ENCODE results near the gene YIPF5.

Gene YIPF5

GRCh38 chr5:144170276-144171024 lies at the start of gene YIPF5, which contains the start of gene KCTD16:
Gene YIPF5, minus strand, starts transcription at chr5:144170659. Its CDS starts 704 bp downstream, at chr5:144169955.
Gene KCTD16, plus strand, starts transcription at chr5:144170873.
- DNase-seq: peak; percentile 96

- DNase-seq: no peak
Measured at GRCh38 chr5:144219869-144220268, 49.4 kb upstream of the YIPF5 start.

- no peak for DNase-seq
Measured at GRCh38 chr5:144210655-144211054, 40.2 kb upstream of the YIPF5 start.

DNA sequence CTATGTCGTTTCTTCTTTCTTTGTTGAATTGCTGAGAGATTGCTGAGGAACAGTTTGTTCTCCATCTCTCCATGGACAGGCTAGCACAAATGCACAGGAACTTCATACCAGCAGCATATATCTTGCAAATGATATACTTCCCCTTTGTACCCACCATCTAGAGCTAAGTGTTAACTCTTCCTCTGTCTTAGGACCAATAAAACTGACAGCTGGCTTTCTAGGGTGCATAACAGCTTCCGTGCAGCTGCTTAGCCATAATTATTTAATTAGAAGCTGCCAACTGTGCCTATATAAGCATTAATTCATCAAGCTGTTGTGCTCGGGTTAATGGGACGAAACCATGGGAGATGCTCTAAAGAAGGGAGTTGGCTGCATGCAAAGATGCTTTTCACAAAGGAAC lies 38.9 kb upstream of the YIPF5 start:
- no peak for DNase-seq

DNA sequence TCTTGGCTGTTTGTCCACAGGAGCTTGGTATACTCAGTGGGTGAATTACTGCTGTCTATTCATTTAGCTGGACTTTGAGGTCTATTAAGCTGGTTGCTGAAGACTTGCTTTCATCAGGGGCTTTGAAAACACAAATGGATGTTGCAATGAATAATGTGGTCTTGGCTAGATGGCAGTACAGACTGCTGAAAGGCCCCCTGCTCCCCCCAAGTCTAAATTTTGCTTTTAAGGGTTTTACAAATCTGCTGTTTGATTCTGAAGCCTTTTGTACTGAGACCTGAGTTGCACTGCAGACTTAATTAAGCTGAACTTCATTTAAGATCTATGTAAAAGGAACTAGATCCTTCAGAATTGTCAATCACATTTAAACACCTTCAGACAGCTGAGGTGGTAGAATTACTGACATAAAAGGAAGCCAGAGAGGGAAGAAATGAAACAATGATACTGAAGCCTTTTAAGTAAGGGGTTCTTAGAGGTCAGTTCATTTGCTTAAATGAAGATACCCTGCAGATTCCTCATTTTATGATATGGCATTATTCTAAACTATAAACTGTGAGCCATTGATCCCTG lies 37.5 kb upstream of the YIPF5 start:
- no peak for DNase-seq

GRCh38 chr5:144206141-144206540 lies 35.7 kb upstream of the YIPF5 start:
- no peak for DNase-seq

GRCh38 chr5:144205141-144205551 lies 34.7 kb upstream of the YIPF5 start:
- no peak for DNase-seq

DNA sequence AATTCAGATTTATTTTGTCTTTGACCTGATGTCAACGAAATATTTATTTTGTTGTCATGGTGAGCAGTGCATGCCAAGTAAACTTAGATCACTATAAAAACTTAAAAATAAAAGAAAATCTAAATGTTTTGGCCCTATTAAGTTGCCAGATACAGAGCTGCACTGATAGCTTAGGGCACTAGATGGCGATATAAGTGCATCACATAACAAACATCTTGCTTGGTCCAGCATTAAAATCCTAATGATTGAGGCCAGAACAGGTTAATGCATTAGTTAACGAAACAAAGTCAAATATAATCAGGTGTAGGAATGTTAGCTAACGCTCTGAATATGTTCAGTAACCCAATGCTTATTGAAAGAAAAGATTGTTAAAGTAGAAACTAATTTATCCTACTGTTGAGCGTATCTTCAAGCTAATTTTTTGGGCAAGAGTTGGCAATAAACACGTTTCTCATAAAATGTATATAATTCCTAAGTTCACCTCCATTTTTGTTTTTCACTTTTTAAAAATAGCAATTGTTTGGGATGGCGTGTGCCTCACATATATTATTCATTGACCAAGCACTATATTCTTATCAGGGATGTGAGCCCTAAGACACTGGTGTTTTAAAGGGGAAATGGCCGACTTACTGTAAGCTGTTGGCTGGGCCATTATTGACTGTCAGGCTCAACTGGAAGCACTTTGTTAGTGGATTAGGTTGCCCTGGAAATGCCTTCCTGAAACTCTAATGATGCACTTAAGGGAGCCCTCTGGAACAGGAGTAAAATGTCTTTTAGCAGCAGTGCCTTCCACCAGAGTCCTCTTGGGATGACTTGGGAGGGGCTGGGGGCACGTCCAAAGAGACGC lies 33.5 kb upstream of the YIPF5 start:
- DNase-seq: no peak

DNA sequence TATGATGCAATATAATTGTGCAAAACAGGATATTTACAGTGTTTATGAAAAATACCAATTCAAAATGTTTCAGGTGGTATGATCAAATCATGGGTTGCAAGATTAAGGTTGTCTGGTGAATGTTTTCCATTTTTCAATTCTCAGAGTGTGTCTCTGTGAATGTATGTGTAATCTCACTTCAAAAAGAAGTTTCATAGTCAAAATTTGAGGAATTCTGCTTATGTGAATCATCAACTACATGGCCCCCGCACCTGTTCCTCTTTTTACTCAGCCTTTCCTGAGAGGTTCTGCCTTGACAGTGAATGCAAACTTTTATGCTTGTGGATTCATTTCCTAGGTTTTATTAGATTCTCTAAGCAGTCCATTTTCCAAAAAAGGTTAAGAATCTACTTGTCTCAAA lies 32.3 kb upstream of the YIPF5 start:
- DNase-seq: no peak

DNA sequence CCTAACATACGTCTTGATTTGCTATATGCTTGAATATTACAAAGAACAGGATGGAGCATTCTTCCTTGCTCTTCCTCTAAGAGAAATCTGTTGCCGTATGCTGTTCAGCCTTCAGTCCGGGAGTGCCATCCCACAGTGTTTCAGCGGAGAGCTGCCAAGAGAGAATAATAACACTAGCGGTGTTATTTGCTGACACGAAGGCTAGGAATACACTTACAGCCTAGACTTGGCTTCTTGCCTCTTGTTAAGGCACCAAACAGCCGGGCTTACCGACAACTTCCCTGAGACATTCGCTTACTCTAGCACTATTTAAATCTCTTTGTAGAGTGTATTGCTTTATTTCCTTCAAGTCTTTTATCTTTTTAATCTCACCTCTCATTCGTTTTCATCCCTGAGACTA lies 31.6 kb upstream of the YIPF5 start:
- DNase-seq: no peak

GRCh38 chr5:144201588-144201987 lies 31.1 kb upstream of the YIPF5 start:
- no peak for DNase-seq

- no peak for DNase-seq
Measured at GRCh38 chr5:144198386-144198785, 27.9 kb upstream of the YIPF5 start.

DNA sequence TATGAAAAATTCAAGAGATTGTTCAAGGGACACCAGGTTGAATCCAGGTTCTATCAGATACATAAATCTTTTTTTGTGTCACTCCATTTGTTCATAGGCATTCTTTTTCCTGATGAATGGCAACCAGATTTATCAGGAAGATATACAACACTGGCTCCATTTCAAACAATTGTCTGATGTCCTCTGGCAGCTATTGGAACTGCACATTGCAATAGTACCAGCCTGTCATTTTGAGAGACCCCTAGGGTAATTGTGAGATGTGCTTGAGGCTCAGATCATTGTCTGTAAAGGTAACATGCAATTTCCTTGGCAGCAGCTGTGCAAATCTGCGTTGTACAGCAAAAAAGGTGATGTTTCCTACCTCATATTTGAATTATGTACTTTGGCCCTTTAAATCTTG lies 26.2 kb upstream of the YIPF5 start:
- DNase-seq: no peak

DNA sequence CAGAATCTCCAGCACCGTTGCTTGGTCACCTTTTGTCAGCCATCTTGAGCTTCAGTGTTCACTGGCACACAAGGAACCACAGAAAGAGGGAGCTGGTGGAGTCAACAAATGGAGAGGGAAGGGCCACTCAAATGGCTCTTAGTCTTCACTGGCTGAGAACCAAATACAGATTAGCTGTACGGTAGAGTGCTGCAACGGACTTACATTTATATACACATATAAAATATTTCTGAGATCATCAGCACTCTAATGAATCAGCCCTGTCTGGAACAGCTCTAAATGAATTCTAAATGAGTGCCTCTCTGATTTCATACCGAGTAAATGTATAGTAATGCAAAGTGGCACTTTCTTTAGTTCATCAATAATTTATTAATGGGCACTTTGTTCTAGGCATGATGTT lies 25.0 kb upstream of the YIPF5 start:
- no peak for DNase-seq

- DNase-seq: no peak
Measured at GRCh38 chr5:144194144-144194543, 23.7 kb upstream of the YIPF5 start.

DNA sequence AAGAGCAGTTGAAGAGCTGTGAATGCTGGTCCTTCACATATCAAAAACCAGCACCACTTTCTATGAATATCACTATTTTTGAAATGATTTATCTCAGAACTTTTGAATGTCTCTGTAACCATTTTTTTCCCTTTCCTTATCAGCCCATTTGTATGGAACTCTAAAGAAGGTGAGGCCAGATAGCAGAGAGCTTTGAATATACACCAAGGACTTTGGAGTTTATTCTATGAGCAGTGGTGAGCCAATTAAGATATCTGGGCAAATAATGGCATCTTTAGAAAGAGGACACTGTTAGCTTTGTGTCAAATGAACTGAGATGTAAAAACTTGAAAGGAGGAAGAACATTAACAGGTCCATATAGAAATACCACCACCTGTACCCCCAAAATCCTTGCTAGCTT lies 22.2 kb upstream of the YIPF5 start:
- DNase-seq: no peak

GRCh38 chr5:144191998-144192397 lies 21.5 kb upstream of the YIPF5 start:
- no peak for DNase-seq

DNA sequence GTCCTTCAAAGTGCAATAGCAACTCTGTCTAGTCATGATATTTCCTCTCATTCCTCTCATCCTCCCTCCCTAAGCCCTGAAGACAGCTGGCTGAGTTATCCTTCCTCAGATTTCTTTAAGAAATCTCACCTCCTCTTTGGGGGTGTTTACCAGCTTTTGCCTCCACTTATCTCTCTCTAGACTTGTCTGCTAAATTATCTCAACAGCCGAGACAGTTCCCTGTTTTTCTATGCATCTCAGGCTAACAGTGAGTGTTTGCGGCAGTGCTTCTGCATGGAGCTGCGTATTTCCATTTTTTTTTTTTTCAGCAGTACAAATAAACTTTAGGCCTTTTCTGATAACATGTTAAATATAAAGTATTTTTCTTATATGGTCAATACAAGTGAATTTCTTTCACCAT lies 21.1 kb upstream of the YIPF5 start:
- DNase-seq: no peak

GRCh38 chr5:144189800-144190429 lies 19.5 kb upstream of the YIPF5 start:
- peak; percentile 68 for DNase-seq

- DNase-seq: peak; percentile 68
Measured at GRCh38 chr5:144187699-144188294, 17.3 kb upstream of the YIPF5 start.

DNA sequence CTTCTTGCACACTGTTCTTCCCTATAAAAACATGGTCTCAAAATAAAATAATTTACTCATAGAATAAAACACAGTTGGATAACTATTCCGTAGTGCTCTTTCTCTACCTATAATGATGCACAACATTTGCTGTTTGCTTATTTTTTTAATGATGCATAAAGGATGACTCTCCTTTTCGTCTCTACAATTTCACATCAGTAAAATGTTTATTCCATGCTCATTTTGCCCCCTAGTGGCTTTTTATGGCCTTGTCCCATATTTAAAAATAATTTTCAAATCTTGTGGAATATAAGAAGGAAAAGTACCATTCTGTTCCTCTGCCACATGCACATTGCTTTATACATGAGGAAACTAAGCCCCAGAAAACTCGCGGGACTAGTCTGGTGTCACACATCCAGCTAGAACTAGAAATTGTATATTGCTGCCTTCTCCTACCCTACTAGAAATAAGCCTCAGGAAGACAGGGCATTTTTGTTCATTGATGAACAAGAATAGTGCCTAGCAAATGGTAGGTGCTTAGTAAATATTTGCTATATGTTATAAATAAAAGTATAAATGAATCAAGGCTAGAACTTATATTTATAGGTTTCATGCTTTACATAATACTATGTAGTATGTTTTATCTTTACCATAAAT lies 12.9 kb upstream of the YIPF5 start:
- DNase-seq: no peak

DNA sequence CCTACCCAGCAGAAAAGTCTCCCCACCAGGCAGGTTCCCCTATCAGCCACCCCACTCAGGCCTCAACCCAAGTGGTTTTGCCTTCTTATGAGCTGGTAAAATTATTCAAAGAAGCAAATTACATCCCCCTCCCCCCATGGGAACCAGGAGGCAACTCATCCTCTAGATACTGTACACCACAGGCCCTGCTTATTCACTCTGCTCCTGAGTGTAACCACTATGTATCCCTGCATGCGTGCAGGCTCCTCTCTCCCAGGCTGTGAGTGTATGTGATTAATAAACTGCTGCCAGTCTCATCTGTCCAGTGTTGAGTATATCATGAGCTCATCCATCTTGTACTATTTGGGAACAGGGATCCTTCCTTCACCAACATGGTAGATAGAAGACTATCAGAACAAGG lies 8.8 kb upstream of the YIPF5 start:
- DNase-seq: no peak
